ENCODE measurements around the gene CLN3. TPM values are rescaled to one million over a fixed set of nuclear protein-coding genes. Genes with fewer than 3 reads are reported as not detected.

Gene CLN3
- total and polyA plus RNA-seq, 2 of the 13 experiments (the other 11 are each of a cell fraction or from before 2014, with no cell fraction given): 23.4 to 46.8 TPM

GRCh38 chr16:28531777-28532744 is 40.2 kb upstream of the CLN3 start (continued):
- TF ChIP-seq GMEB2 (CRISPR knock-in tag; IDR thresholded peaks at IDR 0.05; ENCODE audit: low read depth): no peak
- TF ChIP-seq, protein P1, sequence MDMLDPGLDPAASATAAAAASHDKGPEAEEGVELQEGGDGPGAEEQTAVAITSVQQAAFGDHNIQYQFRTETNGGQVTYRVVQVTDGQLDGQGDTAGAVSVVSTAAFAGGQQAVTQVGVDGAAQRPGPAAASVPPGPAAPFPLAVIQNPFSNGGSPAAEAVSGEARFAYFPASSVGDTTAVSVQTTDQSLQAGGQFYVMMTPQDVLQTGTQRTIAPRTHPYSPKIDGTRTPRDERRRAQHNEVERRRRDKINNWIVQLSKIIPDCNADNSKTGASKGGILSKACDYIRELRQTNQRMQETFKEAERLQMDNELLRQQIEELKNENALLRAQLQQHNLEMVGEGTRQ (IDR thresholded peaks at IDR 0.05; ENCODE audit: low read depth, low read length): no peak
- TF ChIP-seq, protein P1 (CRISPR knock-in tag; IDR thresholded peaks at IDR 0.05; ENCODE audit: borderline replicate concordance): no peak
- peak; percentile 35; the same call in 1 of the 2 replicates for TF ChIP-seq HOXA3 (CRISPR knock-in tag; IDR thresholded peaks at IDR 0.05)
- peak; percentile 46; the same call in 1 of the 2 replicates for TF ChIP-seq SALL1 (CRISPR knock-in tag; IDR thresholded peaks at IDR 0.05)
- TF ChIP-seq KLF11 (CRISPR knock-in tag; IDR thresholded peaks at IDR 0.05): no peak
- TF ChIP-seq CEBPG (CRISPR knock-in tag; IDR thresholded peaks at IDR 0.05): no peak
- TF ChIP-seq, protein P2, sequence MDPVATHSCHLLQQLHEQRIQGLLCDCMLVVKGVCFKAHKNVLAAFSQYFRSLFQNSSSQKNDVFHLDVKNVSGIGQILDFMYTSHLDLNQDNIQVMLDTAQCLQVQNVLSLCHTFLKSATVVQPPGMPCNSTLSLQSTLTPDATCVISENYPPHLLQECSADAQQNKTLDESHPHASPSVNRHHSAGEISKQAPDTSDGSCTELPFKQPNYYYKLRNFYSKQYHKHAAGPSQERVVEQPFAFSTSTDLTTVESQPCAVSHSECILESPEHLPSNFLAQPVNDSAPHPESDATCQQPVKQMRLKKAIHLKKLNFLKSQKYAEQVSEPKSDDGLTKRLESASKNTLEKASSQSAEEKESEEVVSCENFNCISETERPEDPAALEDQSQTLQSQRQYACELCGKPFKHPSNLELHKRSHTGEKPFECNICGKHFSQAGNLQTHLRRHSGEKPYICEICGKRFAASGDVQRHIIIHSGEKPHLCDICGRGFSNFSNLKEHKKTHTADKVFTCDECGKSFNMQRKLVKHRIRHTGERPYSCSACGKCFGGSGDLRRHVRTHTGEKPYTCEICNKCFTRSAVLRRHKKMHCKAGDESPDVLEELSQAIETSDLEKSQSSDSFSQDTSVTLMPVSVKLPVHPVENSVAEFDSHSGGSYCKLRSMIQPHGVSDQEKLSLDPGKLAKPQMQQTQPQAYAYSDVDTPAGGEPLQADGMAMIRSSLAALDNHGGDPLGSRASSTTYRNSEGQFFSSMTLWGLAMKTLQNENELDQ (CRISPR knock-in tag; IDR thresholded peaks at IDR 0.05; ENCODE audit: borderline replicate concordance): no peak
- TF ChIP-seq SOX13 (IDR thresholded peaks at IDR 0.05): no peak
- no peak for TF ChIP-seq SOX13 (CRISPR knock-in tag; conservative IDR thresholded peaks at IDR 0.05 in 1 of 2, IDR thresholded peaks at IDR 0.05 in 1 of 2)
- no peak for TF ChIP-seq DNMT3B (CRISPR knock-in tag; conservative IDR thresholded peaks at IDR 0.05)
- 0 out of 2 replicates have a peak, but pooled peaks have one; percentile 57 for TF ChIP-seq ZNF441 (CRISPR knock-in tag; IDR thresholded peaks at IDR 0.05; ENCODE audit: borderline replicate concordance)
- no peak for TF ChIP-seq SP2 (CRISPR knock-in tag; IDR thresholded peaks at IDR 0.05)
- TF ChIP-seq, protein P3, sequence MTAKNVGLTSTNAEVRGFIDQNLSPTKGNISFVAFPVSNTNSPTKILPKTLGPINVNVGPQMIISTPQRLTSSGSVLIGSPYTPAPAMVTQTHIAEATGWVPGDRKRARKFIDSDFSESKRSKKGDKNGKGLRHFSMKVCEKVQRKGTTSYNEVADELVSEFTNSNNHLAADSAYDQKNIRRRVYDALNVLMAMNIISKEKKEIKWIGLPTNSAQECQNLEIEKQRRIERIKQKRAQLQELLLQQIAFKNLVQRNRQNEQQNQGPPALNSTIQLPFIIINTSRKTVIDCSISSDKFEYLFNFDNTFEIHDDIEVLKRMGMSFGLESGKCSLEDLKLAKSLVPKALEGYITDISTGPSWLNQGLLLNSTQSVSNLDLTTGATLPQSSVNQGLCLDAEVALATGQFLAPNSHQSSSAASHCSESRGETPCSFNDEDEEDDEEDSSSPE (CRISPR knock-in tag; IDR thresholded peaks at IDR 0.05): no peak
- TF ChIP-seq NR2F2 (IDR thresholded peaks at IDR 0.05; ENCODE audit: borderline replicate concordance, low read depth): no peak

Data from HepG2 (cell line).